ENCODE measurements around the gene GRIK3.

GRIK3 gene

DNA sequence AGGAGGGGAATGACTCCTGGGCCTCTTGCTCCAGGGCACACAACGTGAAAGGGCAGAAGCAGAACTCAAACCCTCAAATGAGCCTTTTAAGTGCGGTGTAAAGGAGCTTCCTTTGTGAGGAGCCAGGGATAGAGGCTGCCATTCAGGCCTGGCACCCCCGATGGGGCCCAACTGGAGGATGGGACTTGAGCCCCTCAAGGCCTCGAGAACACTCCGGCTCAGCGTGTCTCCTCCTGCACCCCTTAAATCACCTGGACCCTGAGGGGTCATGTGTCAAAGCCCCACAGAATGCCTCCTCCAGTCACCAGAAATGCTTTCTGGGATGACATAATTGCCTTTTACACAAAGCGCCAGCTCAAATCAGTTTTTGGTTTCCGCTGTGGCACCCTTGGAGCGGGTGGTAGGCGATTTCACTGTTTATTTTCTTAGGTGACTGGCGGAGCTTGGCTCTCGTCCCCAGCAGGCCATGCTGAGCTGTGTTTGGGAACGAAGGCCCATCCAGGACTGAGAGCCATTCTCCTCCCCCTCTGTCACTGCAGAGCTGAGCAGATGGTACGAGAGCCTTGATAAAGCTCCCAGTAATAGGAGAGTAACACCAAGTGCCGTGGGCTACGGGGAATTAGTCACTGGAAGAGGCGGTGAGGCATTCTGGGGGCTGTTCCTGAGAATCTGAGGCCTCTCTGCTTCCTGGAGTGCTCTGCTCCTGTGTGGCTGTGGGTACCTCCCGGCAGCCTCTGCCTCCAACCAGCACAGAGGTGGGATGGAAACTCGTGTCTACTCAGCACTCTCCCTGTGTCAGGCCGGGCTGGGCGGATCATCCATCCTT is 163.0 kb downstream of the GRIK3 start:
- no peak for DNase-seq

DNA sequence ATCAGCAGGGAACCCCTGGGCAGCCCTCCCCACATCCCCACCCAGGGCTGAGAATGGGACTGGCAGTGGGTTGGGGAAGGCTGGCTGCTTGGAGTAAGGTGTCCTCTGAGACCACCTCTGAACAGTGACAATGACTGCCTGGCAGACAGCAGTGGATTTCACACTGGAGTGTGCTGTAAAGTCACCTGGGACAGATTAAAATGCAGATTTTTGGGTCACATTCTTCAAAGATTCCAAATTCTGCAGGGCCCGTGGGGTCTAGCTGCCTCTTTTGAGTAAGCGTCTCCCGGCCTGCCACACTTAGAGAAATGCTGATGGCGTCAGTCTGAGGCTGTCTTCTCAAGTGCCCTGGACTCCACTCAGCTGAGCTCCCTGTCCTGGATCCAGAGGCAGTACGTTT is 164.5 kb downstream of the GRIK3 start:
- DNase-seq, result no peak

DNA sequence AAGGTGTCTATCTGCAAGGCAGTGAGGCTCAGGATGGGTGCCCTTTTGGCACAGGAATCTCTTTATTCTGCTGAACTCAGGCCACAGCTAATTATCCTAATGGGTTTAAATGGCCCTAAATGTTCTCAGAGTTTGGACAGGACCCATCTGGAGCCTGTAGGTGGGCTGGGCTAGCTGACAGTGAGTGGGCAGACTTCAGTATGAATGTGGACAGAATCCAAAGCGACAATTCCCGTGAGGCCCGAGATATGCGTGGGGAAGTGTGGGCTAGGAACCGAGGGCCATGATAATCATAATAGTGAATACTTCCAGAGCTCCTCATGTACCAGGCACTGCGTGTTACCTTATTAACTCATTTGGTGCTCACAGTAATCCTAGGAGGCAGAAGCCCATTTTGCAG is 165.3 kb downstream of the GRIK3 start:
- no peak for DNase-seq

DNA sequence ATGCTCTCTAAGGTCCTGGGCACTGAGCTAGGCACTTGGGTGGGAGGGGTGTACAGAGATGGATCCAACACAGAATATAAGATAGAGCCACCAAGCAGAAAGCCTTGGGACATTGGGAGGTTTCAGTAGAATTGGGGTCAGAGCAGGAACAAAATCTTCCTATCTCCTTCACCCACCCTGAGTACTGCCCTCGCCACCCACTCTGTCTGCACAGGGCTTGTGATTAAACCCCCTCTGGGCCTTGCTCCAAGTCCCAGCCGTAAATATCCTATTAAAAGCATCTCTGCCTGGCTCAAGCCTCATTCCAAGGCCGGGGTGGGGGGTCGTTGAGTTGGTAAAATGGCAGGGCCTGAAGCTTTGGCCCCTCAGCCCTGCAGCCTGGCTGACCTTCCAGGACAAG is 166.7 kb downstream of the GRIK3 start:
- DNase-seq, result no peak

DNA sequence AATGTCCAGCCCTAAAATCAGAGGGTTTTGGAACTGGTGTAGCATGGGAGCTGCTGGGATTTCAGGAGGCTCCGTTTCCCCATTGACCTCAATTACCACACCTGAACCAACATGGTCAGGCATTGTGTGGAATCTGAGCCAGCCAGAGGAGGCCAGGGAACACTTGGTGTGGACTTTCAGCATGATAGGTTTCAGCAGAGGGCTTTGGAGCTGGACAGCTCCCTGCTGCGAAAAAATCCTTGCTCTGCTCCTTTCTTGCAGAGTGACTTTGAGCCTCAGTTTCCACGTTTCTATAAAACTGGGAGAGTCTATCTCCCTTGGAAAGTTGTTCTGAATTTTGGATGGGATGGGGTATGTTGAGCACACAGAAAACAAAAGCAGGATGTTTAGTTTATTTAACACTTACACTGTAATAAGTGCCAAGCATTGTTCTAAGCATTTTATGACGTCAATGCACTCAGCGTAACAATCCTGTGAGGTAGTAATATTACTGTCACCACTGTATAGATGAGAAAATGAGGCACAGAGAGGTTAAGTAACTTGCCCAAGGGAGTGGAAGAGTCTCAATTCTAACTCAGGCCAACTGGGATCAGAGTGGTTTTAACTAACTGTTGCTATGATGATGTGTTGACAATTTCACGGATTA is 168.0 kb downstream of the GRIK3 start:
- DNase-seq, result no peak

DNA sequence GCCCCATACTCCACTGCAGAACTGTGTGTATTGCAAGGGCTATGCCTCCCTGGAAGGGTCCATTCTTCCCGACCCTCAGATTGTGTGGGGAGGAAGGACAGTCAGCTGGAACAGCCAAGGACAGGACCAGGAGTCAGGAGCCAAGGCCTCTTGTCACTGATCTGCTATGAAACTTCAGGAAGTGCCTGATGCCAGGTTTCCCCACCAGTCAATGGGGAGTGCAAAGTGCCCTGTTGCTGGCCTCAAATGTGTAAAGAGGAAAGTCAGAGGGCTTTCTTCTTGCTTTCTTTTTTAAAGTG is 168.8 kb downstream of the GRIK3 start:
- DNase-seq, result no peak

DNA sequence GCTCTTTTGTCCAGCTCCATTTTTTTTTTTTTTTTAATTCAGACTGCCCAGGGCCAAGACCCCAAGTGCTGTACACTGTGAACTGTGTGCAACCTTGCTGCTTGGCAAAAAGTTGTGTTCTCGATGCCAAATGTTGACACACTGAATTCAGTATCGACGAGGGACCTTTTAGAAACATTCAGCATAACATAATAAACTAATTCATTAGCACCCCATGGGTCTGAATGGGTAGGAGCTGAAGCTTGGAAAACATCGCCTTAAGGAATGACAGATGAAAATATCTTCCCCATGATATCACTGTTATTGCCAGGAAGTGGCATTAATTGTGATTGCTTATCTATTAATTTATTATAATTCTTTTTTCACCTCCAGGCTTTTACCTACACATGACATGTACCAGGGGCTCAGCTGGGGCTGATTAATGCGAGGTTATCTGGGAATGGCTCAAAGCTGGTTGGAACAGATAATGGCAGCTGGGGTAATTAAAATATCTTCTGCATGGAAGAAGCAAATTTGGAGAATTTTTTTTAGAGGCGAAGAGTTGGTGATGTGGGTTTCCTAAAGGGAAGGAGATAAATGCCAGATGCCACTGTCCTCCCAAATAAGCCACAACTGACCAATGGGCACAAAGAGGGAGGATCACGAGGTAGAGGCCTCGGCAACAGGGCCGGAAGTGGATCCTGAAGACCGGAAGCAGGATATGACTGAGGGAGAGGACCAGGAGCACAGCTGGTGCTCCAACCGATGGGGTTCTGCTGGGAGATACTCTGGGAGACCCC is 169.3 kb downstream of the GRIK3 start:
- no peak for DNase-seq

DNA sequence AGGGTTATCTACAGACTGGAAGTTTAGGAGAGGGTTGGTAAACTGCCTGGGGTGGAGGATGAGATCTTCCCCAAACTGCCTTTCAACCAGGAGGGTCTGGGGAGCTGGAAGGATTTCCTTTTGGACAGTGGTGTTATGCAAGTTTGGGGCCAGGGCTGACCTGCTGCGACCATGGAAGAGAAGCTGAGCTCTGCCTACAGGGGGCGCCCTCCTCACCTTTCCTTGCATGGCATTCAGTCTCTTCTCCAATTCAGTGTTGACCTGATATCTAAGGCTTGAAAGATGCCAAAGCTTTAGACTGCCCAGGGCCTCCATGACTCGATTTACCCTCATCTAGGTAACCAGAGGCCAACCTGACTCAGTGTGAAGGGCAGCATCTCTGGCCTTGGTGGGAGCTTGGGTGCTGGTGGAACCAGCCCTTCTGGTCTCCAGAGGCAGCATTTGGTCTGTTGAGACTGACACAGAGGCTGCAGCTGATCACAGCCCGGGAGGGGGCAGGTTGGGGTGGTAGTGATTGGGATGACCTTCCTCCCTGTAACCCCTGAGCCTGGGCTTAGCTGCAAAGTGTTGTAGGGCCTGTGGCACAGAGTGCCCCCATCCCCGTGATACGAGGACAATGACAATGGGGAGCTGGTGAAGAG is 170.0 kb downstream of the GRIK3 start:
- DNase-seq, result no peak

DNA sequence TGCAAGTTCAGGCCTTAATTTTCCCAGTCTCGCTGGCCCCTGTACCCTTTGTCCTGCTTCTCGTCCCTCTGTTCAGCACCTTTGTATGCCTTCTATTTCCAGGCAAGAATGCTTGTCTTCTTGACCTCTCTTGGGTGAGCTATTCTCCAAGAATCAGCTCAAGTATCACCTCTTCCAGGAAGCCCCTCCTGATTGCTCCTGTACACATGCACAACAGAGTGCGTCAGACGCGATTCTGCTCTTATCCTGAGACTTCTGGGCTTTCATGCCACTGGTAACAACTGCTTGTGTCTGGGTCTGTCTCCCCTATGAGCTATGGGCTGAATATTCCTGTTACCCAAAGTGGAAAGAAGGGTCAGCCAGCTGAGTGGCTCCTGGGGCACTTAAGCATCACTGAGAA is 170.8 kb downstream of the GRIK3 start:
- DNase-seq, result no peak

DNA sequence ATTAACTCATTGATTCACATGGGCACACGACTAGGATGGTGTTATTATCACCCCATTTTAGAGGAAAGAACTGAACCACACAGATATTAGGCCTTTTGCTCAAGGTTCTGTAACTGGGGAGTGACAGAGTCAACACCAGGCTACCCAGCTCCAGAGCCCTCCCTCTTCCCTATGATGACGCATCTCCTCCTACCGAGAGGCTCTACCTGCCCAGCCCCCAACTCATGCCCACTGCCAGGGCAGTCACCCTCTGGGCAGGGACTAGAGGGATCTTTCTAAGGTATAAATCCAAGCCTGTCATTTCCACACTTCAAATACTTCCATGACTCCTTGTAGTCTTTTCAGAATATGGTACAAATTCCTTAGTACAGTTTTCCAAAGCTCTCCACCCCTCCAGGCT is 171.3 kb downstream of the GRIK3 start:
- no peak for DNase-seq

DNA sequence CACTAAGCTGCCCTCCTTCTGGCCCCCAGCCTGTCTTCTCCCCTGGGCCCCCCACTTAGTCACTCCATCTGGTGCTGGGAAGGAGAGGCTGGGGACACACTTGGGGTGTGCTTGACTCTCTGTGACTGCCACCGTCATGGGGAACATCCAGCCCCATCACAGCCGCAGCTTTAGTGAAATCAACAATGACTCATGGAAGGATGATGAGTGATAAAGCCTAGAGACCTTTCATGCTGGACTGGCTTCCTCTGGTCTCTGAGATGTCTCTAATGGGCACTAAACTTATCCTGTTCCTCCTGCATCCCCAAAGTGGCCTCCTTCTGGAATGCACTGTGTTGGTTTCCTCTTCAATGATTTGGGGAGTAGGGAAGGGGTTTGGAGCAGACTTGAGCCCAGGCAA is 172.9 kb downstream of the GRIK3 start:
- no peak for DNase-seq

DNA sequence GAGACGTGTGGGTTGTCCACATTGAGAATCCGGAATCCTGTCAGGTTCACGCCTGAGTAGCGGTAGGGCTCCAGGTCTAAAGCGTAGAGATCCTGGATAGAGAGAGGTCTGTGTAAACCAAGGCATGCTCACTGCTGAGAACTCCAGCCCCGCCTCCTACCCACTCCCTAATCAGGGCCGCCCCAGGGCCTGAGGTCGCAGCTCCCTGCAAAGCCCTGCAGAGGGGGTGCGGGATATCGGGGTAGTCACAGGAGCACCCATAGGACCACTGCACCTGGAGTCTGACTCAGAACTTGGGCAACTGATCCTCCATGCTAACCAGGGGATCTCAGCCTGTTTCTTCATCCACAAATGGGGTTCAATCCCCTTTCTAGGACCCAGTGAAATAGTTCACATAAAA is 174.4 kb downstream of the GRIK3 start:
- DNase-seq, result no peak

DNA sequence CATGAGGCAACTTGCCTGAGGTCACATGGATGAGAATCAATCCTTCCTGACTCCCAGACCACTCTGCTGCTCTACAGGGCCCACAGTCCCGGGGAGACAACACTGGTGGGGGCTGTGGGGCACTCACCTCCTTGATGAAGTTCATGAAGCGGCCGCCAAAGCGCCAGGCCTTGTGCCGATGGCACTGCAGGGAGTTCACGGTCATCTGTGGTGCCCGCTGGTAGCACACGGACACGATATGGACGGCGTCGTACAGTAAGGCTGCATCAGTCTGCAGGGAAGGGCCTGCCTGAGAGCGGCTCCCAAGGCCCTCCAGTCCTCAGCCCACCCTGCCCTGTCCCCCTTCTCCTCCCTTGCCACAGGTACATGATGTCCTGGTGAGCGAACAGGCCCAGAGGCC is 175.3 kb downstream of the GRIK3 start:
- no peak for DNase-seq

DNA sequence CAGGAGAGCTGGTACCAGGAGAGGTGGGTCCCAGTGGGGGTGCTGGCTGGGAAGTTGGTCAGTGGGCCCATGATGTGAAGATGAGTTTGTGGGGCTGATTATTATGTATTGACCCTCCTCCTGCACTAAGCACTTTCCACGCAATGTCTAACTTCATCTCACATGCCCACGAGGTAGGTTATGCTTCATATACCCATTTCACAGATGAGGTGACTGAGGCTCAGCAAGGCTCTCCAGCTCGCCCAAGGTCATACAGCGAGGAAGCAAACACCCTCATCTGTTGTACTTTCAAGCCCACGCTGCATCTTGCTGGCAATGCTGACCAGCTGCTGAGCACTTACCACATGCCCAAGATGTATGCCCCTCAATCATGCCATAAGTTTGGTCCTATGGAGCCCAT is 175.8 kb downstream of the GRIK3 start:
- no peak for DNase-seq

DNA sequence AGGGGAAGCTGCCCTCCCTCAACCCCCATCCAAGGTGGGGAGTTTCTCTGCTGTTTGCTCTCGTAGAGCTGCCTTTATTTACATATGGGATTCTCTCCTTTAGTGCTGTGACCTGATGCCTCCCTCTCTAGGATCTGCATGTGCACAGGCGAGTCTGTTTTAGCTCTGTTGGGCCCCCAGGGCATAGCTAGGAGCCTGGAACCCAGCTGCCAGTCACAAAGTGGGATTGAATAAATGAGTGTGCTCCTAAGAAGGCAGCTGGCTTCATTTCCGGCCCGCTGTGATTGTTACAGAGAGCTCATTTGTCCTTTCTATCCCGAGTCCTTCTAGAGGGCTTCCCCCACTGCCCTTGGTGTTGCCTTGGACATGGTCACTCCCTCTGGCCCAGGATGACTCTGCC is 176.6 kb downstream of the GRIK3 start:
- peak; percentile 92 for DNase-seq

DNA sequence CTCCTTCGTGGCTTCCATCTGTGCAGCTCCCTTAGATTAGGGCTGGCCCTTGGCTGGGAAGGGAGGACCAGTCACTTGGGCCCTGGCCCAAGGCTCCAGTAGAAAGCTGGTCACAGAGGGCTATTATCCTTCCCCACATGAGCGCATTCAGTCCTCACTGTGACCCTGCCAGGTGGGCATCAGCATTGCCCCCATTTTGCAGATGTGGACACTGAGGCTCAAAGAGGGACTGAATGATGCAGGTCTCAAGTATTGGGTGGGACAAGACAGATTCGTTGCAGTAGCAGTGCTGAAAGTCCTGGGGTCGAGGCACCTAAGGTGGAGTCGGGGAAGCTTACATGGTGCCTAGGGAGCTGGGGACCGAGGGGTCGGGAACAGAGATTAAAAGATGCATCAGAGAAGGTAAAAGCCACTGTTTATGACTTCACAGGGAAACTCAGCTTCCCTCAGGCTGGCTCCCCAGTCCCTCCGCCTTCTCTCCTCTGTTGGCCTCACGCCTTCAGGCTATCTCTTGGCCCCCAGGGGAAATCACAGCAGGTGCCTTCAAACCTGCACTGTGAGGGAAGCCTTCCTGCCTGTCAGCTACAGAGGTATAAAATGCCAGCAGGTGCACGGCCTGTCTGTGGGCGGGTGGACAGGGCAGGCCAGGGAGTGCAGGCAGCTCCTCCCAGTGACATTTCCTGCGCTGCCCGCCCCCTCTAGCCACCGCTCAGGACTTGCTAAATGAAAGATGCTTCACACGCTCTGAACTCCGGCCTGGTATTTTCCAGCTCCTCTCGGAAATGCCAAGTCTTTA is 178.4 kb downstream of the GRIK3 start:
- peak; percentile 56 for DNase-seq

DNA sequence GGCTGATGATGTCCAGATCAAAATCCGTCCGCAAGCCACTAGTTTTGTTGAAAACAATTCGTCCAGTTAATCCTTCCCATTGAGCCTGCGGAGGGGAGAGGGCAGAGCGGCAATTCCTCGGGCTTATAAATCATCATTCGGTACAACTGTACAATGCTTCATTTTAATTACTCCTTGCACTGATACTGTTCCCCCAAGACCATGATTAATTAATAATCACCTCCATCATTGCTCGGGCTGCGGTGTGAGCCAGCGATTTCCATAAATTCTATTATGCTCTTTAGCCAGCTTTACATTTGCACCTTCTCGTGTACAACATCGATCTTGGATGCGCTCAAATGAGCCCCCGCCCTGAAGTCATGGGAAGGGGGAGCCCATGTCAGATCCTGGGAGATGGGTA is 180.7 kb downstream of the GRIK3 start:
- DNase-seq, result no peak

DNA sequence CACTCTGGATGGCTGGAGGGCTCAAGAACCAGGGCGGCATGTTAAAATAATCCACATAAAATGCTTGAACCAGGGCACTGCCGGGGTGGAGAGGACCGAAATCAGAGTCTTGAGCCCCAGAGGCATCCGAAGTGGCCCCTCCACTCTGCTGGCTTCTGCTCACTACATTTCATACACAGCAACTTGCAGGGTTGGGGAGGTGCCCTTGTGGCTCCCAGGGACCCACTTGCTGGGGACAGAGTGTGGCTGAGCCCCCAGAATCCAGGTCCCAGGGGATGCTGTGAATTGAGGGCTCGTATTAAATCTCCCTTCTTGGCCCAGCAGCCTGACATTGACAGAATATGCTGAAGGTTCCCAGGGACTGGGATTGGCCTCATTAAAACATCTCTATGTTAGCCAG is 181.7 kb downstream of the GRIK3 start:
- no peak for DNase-seq

DNA sequence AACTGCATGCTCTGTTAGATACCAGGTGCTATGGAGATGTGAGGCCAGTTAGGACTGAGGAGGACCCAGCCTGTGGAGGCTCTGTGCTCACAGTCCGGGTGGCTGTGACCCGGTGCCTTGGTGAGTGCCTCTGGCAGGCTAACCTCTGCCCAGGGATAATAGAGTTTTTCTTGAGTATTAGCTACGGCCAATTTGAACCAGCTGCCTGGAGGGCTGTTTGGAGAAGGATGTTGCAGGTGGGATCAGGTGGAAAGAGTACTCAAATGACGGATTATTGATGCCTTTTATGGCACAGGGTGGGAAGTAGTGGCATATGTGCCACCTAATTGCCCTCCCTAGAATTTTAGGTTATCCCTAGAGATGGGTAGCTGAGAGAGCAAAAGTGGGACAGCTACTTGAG is 182.7 kb downstream of the GRIK3 start:
- no peak for DNase-seq

DNA sequence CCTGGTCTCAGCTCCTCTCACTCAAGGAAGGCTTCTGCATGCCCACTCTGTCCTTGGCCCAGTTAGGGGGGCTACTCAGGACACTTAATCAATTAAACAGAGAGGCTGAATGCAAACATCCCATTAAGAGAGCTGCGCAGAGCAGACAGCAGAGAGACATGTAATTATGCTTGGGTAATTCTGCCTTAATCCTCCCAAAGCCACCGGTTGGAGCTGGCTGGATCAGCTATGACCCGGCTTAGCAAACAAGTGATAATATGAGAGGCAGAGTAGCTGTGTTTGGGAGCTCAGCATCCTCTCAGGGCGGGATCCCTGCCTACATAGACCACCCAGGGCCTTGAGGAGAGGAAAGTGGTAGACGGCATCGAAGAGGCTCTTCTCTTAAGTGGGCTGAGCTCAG is 183.2 kb downstream of the GRIK3 start:
- no peak for DNase-seq

DNA sequence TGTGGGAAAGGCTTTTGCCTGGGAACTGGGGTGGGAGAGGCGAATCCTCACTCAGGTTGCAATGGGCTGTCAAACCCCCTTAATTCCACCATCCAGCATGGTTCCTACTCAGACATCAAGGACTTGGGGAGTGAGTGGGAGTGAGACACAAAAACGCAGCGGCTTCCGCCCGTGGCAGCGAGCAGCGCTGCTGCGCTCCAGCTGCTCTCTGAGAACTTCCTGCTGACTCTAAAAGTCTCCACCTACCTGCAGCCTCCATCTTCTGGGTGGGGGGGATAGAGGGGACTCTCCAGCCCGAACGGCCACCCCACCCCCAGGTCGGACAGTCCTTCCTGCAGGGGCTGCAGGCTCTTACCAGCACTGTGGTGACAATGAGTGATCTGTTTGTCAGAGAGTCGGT is 184.4 kb downstream of the GRIK3 start:
- DNase-seq, result no peak

DNA sequence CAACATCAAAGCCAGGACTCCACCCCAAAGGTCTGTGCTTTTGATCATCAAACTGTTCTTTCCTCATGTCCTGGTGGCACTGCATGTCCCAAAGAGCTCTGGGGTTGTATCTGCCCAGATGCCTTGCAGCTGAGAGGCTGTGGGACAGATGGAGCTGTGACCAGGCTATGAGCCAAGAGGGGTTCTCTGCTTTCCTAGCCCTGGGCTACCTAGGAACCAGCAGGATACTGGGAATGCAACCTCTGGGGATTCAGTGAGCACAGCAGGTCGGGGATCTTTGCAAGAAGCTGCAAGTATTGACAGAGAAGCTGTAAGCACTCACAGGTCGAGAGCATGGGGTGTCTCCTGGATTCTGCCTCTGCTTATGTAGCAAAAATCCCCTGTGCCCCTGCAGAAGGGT is 186.6 kb downstream of the GRIK3 start:
- no peak for DNase-seq

DNA sequence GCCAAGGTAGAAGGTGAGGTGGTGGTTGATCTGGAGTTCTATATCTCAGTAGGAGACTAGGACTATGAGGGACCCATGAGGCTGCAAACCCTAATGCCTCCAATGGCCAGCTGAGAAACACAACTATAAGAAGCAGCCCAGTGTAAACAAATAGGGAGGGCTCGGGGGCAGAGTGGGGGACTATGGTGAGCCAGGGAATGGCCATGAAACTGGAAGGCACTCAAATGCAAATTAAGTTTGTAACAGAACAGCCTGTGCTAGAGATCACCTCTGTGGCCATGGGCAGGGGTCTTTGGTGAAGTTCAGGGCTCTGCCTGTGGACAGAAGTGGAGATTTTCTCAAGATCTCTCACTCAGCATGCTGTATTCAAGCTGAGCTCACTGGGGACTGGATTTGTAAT is 187.1 kb downstream of the GRIK3 start:
- DNase-seq, result no peak
